GM12872 (cell line): ENCODE measurements around the gene WDFY1.

Experiments used
- CTCF ChIP-seq: IDR thresholded peaks from 3 replicates; pipeline ENCODE4 v1.5.1; 2011; ENCODE audit warnings: low read depth, mild to moderate bottlenecking, low read length, moderate library complexity; ENCODE audit not compliant: insufficient read depth

The WDFY1 gene

GRCh38 chr2:223936862-223937326 is 8.2 kb downstream of the WDFY1 start:
- TF ChIP-seq CTCF, result no peak

- TF ChIP-seq CTCF, result no peak
These were observed 9.5 kb downstream of the WDFY1 start for GRCh38 chr2:223935459-223936125.

- TF ChIP-seq CTCF, result no peak
These were observed 10.3 kb downstream of the WDFY1 start for GRCh38 chr2:223934870-223935269.

GRCh38 chr2:223932816-223933800 is 12.0 kb downstream of the WDFY1 start:
- TF ChIP-seq CTCF, result no peak

GRCh38 chr2:223930103-223930976 is 14.8 kb downstream of the WDFY1 start:
- TF ChIP-seq CTCF, result no peak

GRCh38 chr2:223929571-223930102 is 15.5 kb downstream of the WDFY1 start:
- no peak for TF ChIP-seq CTCF
